OCI-LY1 (cell line): Measurements from ENCODE around the gene ASB4.
"Not testable (repeated sequence)": the region's sequence is repeated elsewhere in the genome, so short reads cannot be mapped to it uniquely, and the experiment has no call there.

Experiments used
- CTCF ChIP-seq: fragments of 200-600 bp; sonication (generic), shearing (Covaris generic); IDR thresholded peaks from 2 replicates; pipeline ENCODE4 v1.5.1; 2017; ENCODE audit warnings: mild to moderate bottlenecking, antibody characterized with exemption, low read length, moderate library complexity, mixed read lengths
- EZH2 ChIP-seq: fragments of 200-600 bp; sonication (generic), shearing (Covaris generic); IDR thresholded peaks from 2 replicates; pipeline ENCODE4 v1.8.0; 2017; ENCODE audit warnings: borderline replicate concordance, mixed run types, mild to moderate bottlenecking, antibody characterized with exemption, low read length, moderate library complexity, mixed read lengths

GRCh38 chr7:95460653-95461052 lies 25.1 kb upstream of the ASB4 start:
- TF ChIP-seq EZH2, CTCF: not testable (repeated sequence)
